GM12873 (cell line): Measurements from ENCODE around the gene DNM3.

Experiments used
- CTCF ChIP-seq: IDR thresholded peaks from 2 replicates; pipeline ENCODE4 v1.5.1; 2012; ENCODE audit warnings: low read depth, mild to moderate bottlenecking, moderate library complexity, low read length, control low read depth; ENCODE audit not compliant: insufficient read depth; ENCODE audit errors: missing control alignments

Gene DNM3

GRCh38 chr1:172287208-172287607 is 445.9 kb downstream of the DNM3 start:
- no peak for TF ChIP-seq CTCF

- TF ChIP-seq CTCF: no peak
Measured at GRCh38 chr1:172288581-172288980, 447.3 kb downstream of the DNM3 start.

- no peak for TF ChIP-seq CTCF
Measured at GRCh38 chr1:172289448-172289847, 448.1 kb downstream of the DNM3 start.

GRCh38 chr1:172292840-172293239 is 451.5 kb downstream of the DNM3 start:
- no peak for TF ChIP-seq CTCF

- no peak for TF ChIP-seq CTCF
Measured at GRCh38 chr1:172293429-172293828, 452.1 kb downstream of the DNM3 start.

- no peak for TF ChIP-seq CTCF
Measured at GRCh38 chr1:172298141-172298540, 456.8 kb downstream of the DNM3 start.

- no peak for TF ChIP-seq CTCF
Measured at GRCh38 chr1:172298911-172299310, 457.6 kb downstream of the DNM3 start.
